Mucosa of gallbladder (tissue), 1 donor: ENCODE measurements around the gene OSBPL2. TPM values are rescaled to one million over a fixed set of nuclear protein-coding genes. Genes with fewer than 3 reads are reported as not detected.

Source experiments
- DNase-seq: peaks from one replicate; pipeline ENCODE4 v3.0.0-alpha.2; 2020; ENCODE audit warnings: low spot score
- total RNA-seq: library from RNA; stranded (reverse); gene quantifications from one replicate; pipeline ENCODE4 v1.2.1, GENCODE V29; 2021
- donor health status: DM: no; HTN: no; CAD: no.

Gene OSBPL2
- total RNA-seq, 1 donor from 2014 or later: 85.3 TPM

DNA sequence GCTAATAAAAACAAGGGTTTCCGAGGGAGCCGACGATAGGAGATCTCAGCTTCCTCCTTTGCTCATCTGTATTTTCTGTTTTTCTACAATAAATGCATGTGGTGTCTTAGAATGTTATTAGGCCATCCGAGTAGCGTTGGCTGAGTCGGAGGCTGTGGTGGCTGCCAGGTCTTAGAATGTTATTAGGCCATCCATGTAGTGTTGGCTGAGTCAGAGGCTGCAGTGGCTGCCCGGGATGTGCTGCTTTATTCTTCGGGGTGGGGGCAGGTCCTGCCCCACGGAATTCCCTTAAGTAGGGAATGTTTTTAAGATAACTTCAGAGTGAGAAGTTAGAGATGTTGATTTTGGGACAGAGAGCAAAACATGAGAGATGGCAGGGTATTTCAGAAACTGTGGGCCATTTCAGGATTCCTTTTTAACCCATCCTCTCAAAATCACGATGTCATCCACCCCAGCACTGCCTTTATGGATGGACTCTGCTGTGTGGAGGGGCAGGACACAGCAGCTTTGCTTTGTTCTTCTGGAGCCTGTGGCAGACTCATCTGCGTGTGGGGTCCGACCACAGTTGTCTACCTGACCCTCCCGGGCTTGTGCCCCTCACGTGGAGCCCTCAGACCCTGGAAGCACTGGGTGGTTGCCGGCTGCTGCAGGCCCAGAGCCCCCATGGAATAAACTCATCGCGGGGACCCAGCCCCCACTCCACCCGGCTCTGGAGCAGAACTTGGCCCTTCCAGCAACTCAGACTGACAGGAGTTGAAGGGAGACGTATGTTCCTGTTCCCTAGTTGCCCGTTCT lies 20.4 kb downstream of the OSBPL2 start:
- DNase-seq: no peak

DNA sequence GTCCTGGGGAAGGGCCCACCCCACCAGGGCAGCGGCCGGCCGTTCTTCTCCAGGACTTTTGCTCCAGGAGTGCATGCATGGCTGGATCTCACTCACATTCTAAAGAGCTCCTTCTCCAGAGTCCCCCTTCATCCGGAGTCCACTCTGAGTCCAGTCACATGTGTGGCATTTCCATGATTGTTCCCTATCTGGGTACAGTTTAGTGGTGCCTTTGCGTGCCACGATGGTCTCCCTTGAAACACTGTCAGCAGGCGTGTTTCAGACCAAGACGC lies 20.9 kb downstream of the OSBPL2 start:
- no peak for DNase-seq

DNA sequence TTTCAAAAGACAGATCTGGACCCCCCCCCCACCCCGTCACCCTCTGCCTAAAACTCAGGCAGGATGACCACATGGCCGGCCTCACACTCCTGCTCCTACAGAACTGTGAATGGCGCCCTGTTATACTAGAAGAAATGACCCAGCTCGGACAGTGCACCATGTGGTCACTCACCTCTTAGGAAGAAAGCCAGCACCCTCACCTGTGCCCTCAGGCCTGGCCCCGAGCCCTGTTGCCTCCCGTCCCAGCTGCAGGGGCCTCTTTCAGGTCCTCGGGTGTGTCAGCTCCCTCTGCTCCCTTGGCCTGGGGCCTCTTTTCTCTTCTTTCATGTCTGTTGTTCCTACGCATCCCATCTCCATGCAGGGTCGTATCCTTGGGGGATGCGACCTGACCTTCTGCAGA lies 23.7 kb downstream of the OSBPL2 start:
- DNase-seq: no peak

DNA sequence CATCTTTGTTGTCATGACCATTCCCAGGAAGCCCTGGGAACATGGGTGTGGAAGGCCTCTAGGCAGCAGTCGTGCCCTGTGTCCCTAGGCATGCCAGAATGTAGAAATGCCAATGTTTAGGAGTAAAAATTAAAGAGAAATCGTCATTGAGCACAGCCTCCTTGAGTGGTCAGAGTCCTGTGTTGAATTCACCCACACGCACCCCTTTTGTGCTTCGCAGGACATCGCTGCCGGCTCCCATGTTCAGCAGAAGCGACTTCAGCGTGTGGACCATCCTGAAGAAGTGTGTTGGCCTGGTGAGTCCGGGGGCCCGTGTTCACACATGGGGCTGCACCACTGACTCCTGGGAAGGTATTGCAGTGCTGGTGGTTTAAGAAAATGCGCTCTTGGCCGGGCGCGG lies 25.1 kb downstream of the OSBPL2 start:
- DNase-seq: no peak

DNA sequence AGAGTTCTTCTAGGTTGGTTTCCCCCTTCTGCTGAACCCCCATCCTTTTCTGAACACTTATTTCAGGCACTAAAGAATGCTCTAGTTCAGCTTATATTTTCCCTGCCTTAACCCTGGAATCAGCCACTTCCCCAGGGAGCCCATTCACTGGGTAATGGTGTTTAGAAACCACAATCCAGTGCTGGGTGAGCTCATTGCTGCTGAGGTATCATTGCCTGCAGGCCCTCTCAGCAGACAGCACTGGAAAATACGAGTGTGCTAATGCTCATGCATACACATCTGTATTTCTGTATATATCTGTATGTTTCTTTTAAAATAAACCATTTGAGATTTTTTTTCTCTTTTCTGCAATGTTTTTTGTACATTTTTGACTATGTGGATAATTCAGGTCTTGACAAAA lies 27.0 kb downstream of the OSBPL2 start:
- no peak for DNase-seq

DNA sequence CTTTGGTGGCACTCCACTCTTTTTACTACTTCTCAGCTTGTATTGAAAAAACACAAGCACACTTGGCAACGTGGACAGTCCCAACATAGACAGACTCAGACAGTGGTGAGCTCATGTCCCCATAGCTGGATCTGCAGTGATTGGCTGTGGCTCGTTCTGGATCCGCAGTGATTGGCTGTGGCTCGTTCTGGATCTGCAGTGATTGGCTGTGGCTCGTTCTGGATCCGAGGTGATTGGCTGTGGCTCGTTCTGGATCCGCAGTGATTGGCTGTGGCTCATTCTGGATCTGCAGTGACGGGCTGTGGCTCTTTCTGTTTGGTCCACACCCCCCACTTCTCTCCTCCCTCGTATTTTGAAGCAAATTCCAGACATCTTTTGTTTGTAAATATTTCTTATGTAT lies 28.0 kb downstream of the OSBPL2 start:
- no peak for DNase-seq

DNA sequence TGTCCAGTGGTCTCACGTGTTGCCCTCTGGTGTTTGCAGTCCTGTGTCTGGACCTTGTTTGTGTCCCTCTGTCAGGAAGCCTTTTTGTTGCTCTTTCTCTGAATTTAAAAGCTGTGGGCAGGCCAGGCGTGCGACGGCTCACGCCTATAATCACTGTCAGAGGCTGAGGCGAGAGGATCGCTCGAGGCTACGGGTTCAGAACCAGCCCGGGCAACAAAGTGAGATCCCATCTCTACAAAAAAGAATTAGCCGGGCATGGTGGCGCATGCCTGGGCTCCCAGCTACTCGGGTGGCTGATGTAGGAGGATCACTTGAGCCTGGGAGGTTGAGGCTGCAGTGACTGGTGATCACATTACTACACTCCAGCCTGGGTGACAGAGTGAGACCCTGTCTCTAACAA lies 28.5 kb downstream of the OSBPL2 start:
- DNase-seq: no peak

DNA sequence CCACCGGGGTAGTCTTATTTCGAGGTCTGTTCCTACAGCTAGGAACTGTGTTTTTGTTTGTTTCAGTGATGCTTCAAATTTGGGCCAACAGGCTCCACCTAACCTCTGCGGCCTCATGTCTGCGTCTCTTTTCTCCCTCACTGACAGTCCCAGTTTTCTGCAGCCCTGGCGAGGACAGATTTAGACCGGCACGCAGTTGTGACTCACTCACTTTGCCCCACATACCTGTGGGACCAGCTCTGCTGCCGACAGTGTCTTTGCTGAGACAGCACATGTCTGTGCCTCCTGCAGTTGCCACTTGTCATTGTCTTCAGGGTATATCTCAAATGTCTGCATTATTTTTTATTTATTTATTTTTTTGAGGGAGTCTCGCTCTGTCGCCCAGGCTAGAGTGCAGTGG lies 29.2 kb downstream of the OSBPL2 start:
- DNase-seq: no peak

DNA sequence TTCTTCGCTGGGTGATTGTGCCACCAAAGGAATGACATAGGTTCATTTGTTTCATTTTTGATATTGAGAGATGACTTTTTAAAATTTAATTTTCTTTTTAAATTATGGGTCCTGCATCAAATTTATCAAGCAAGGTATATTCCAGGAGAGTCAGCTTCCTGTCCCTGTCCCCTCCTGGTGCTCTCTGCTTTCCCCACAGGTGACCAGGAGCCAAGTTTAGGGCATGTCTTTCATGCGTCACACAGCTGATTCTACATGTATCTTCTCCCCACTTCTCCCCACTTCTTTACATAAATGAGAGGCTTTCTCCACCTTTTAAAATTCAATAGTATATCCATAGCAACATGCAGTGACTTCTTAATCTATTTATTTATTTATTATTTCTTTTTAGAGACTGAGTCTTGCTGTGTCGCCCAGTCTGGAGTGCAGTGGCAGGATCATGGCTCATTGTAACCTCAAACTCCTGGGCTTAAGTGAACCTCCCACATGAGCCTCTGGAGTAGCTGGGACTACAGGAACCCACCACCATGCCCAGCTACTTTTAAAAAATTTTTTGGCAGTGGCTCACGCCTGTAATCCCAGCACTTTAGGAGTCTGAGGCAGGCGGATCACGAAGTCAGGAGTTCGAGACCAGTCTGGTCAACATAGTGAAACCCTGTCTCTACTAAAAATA lies 30.0 kb downstream of the OSBPL2 start:
- DNase-seq: no peak

DNA sequence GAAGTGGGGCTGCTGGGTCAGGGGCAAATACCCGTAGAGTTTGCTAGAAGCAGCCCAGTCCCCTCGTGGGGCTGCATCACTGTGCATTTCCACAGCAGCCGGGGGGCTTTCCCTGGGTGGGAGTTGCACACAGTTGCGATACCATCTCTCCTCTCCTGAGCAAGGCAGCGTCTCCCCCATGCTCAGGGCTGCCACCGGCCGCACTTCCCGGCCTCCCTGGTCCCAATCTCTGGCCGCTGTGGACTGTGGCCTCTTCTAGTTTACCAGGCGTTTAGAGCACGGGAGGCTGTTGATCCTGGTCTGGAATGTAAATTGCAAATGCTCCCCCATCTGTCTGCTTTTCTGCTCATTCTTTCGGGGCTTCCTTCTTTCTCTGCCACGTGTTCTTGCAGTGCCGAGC lies 31.1 kb downstream of the OSBPL2 start:
- no peak for DNase-seq

DNA sequence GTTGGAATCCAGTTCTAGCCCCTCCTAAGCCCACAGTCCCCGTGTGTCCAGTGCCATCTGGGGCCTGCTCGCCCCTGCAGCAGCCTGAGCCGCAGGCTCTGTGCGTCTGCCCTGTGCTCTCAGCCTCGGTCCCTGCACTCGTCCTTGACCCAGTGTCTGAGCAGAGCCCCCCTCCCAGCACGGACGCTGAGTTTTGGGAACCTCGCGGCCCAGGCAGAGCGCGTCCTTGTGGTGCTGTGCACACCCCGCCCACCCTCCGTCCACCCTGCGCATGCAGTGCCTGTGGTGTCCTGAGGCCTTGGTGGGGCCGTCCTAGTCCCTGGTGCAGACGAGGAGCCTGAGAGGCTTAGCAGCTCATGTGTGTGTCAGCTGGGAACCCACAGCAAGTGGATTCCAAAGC lies 31.6 kb downstream of the OSBPL2 start:
- DNase-seq: no peak

DNA sequence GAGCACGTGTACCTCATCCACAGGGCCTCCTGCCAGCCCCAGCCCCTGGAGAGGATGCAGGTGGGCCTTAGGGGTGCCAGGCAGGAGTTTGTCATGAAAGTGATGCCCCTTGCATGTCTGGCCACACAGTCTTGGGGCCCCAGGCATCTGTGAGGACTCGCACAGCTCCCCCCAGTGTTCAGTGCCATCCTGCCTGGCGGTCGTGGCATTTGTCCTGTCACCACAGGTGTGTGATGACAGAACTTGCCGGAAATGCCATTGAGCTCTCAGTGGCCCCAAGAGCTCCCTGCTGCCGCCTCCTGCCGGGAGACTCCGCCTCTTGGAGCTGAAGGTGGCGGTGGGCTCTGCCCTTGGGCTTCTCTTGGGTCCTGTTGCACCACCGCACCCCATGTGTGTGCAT lies 33.9 kb downstream of the OSBPL2 start:
- DNase-seq: no peak

DNA sequence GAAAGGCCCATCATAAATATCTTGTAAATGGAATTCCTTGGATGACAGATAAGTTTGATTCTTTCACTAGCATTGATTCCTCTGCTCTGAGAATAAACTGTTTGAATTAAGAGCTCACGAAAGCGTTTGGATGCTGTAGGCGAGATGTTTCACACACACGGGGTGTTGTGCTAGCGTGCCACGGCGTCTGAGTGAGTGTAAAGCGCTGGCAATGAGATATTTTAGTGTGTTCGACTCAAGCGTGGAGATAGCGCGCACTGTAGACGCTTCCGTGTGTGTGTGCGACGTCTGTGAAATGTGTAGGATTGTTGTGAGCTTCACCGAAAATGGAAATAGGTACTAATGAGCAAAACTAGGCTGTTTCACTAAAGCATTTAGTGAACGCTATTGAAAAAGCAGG lies 35.1 kb downstream of the OSBPL2 start:
- DNase-seq: no peak

DNA sequence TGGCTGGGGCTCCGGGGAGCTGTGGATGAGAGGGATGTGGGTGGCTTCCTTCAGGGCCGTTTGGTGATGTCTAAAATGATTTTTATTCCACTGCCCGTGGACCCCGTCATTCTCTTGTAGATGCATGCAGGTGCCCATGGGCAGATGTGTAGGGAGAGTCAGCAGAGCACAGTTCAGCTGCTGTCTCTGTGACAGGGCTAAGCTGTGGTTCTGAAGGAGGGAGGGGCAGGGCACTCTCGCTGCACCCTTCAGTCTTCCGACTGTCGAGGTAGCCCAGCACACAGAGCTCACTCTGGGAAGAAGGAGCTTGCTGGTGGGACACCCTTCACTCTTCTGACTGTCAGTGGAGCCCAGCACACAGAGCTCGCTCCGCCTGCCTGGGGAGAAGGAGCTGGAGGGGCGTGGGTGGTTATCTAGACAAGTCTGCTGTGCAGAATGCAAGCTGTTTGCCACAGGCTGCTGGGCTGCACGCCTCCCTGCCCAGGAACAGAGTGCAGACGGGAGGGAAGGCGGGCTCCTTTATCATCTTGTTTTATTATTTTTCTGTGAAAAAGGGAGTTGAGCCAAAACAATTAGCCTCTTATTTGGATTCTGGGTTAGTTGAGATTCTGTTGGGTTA lies 36.1 kb downstream of the OSBPL2 start:
- no peak for DNase-seq

DNA sequence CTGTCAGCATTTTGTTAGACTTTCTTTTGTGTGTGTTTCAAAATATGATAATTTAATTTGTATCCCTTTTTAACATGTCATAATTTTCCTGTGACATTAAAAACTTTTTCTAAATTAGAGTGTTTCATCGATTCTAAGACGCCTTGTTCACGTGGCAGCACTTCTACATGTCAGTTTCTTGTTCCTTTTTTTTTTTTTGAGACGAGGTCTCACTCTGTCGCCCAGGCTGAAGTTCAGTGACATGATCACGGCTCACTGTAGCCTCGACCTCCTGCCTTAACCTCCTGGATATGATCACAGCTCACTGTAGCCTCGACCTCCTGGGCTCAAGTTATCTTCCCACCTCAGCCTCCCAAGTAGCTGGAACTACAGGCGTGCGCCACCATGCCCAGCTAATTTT lies 36.9 kb downstream of the OSBPL2 start:
- no peak for DNase-seq

DNA sequence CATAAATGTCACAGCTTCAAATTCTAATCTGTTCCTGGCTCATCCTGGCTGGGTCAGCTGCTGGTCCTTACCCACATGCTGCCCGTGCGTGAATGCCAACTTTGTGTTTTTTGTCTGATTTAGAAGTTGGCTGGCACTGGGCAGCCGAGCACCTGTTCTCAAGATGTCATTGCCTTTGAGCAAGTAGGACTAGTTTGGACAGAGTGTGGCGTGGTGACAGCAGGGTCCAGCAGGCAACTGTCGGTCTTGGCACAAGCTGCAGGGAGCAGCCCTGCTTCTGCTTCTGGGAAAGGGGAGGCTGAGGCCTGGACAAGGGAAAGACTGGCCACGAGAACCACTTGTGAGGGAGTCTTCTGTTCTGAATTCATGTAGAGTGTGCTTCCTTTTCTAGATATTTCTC lies 38.1 kb downstream of the OSBPL2 start:
- DNase-seq: no peak

DNA sequence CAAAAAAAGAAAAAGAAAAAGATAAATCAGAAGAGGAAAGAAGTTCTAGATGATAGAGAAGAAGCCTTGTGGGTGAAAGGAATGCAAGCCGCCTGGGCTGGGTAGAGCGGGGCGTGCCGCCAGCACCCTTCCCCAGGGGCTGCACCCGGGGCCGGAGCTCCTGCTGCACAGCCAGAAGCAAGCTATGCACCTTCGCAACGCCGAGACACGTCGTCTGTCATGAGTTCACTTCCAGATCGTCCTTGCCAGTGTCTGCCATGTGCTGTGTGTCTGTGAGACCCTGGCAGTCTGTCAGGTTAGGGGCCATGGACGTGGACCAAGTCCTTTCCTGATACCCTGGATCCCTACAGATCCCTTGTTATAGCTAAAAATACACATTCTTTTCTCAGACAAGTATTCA lies 38.9 kb downstream of the OSBPL2 start:
- DNase-seq: no peak

DNA sequence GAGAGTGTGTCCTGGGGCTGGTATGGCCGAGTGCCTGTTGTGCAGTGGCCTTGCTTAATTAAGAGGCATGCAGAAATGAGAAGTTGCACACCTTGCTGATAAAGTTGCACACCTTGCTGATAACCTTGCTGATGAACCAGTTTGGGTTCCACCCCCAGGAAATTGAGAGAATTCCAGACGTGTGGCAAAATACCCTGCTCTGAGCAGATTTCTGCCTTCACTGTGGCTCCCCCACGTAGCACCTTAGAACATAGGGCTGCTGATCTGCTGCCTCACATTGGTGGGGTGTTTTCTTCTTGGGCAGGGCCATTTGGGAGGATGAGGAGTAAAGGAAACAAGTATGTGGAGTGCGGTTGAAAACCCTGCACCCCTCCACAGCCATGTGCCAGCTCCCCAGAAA lies 42.0 kb downstream of the OSBPL2 start:
- no peak for DNase-seq

DNA sequence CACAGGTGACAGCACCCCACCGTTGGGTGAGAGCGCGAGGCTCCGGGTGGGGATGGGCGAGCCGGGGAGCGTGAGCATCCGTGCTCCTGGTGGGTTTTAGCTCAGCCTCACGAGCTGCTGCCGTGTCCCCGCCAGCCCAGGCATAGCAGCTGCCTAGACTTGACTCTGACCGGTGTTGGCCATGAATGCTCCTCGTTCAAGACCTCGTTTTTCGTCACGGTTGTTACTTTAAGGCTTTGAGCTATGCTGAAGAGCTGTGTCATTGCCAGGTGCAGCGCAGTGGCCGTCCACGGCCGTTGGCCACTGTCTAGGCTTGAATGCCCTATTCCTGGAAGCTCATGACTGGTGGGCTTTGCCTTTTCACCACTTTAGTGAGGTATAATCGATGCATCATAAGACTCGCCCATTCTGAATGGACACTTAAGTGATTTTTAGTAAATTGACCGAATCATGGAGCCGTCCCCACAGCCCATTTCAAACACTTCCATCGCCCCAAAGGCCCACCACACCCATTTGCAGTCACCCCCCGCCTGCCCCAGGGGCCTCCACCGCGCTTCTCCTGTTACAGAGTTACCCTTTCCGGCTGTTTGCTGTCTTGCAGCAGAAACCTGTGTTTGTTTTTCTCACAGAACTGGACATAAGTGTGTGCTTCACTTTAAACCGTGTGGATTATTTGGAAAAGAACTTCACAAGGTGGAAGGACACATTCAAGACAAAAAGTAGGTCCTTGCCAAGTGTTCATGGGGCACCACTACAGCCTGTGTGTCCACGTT lies 43.0 kb downstream of the OSBPL2 start:
- DNase-seq: no peak

DNA sequence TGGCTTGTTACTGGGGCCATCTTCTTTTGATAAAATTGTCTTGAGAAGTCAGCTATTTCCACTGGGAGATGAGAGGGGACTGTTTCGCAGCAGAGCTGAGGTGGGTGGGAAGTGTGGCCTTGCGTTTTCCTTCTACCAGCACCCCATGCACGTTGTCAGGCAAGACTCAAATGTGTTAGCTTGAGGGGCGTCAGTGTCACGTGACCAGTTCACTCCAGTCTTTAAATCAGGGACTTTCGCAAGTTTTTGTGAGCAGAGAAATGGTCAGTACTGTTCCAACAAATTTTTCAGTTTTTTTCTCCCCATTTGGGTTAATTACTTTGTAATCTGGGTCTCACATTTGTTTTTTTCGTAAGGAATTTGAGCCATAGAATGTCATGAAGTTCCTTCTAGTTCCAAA lies 43.8 kb downstream of the OSBPL2 start:
- no peak for DNase-seq

DNA sequence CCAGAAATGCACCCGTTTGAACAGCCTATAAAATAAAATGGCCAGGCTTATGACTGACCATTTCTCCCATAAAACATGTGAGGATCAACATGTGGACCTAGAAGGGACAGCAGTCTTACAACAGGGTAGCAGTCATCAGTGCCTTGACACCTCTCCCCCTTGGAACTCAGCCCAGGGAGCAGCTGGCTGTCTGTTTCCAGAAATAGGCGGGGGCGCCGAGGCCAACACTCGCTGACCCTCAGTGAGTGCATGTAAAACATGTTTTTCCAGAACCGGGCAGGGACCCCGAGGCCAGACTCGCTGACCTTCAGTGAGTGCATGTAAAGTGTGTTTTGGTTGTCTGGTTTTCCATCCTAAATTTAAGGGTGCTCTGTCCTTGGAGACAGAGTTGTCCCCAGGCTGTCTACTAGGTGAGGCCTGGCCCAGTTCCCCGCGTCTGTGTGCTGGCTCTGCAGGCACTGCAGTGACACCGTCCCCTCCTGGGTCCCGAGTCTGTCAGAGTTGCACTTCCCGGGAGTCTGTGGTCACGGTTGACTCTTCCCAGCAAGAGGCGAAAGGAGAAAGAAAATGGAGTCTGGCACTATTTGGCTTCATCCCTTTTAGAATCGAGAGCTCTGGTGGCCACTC lies 44.7 kb downstream of the OSBPL2 start:
- DNase-seq: no peak

DNA sequence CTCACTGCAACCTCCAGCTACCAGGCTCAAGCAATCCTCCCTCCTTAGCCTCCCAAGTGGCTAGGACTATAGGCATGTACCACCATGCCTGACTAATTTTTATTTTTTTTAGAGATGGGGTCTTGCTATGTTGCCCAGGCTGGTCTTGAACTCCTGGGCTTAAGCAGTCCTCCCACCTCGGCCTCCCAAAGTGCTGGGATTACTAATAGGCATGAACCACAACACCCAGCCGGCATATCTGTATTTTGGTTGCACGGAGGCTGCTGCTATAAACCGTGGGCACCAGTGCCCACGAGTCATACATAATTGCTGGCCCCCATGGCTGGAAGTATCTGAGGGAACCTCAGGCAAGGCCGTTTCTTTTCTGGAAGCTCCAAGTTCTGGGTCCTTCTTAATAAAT lies 46.1 kb downstream of the OSBPL2 start:
- DNase-seq: no peak
